IPS-18c (cell line): ENCODE measurements around the gene PDSS1.
A peak's percentile ranks its signal among the peaks of the same experiment; 100 is the strongest.
"Not testable (repeated sequence)": the region's sequence is repeated elsewhere in the genome, so short reads cannot be mapped to it uniquely, and the experiment has no call there.

Source experiments
- H3K4me3 ChIP-seq: 2 replicates; pipeline ENCODE4 v1.7.0; 2013; ENCODE audit warnings: low read depth, mild to moderate bottlenecking, low read length, moderate library complexity; ENCODE audit not compliant: insufficient read depth
- H3K9me3 ChIP-seq: one replicate; pipeline ENCODE4 v1.6.1; 2013; ENCODE audit warnings: mild to moderate bottlenecking, low read length, moderate library complexity; ENCODE audit not compliant: control insufficient read depth, insufficient read depth

PDSS1 gene

DNA sequence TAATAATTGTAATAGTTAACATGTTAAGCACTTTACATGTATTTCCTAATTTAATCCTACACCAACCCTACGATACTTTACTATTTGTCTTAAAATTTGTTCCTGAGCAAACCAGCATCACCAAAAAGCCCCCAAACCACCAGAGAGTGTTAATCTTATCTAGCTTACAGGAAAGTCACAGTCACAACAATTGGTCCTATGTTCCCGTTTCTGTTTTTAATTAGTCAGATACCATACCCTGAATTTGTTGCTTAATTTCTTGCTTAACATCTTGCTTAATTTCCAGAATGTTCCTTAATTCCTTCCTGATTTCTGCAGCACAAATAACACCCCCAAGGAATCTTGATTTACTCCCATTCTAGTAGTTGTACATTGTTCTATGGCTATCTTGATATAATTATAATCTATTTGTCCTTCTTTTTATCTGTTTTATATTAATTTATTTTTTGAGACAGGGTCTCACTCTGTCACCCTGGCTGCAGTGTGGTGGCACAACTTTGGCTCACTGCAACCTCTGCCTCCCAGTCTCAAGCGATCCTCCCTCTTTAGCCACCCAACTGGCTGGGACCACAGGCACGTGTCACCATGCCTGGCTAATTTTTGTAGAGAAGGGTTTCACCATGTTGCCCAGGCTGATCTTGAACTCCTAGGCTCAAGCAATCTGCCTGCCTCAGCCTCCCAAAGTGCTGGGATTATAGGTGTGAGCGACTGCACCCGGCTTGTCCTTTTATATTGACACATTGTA lies 6.6 kb upstream of the PDSS1 start:
- H3K4me3 ChIP-seq: no peak overlapping the region
- H3K9me3 ChIP-seq: no peaks in the 10 kb centered on the region

DNA sequence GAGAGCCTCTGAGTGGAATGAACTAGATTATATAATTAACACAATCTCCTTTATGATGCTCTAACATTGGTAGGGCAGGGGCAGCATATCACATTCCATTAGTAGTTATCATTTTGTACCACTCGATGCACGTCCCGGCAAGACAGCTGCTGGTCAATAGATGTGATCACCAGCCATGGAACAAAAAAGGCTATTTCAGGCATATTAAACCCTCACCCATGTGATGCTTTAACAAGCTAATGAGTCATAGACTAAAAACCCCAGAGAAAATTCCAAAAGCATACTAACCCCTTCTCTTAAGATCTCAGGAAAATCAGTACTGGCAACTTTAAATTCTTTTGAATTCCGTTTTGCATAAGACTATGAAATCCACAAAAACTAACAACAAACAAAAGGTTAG lies 3.0 kb upstream of the PDSS1 start:
- H3K4me3 ChIP-seq, H3K9me3 ChIP-seq: not testable (repeated sequence)

GRCh38 chr10:26696786-26697162 lies 727 bp upstream of the PDSS1 start:
- Histone ChIP-seq H3K4me3 (peak overlapping the region; percentile 93), H3K9me3 (no peaks in the 10 kb centered on the region)

GRCh38 chr10:26697922-26698608 lies 564 bp downstream of the PDSS1 start:
- Histone ChIP-seq H3K9me3 (no peaks in the 10 kb centered on the region), H3K4me3 (peak overlapping the region; percentile 93)

DNA sequence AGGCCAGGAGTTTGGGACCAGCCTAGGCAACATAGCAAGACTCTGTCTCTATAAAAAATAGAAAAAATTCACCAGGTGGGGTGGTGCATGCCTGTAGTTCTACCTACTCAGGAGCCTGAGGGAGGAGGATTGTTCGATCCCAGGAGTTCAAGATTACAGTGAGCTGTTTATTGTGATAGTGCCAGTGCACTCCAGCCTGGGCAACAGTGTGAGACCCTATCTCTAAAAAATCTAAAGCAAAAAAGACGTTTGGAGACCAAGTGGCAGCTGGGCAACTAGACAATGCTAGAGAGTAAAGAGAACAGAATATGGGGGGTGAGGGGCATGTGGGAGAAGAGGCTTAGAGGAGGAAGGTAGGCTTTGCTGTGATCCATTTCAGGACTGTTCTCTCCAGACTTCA lies 1.4 kb downstream of the PDSS1 start:
- H3K9me3 ChIP-seq: no peaks in the 10 kb centered on the region
- H3K4me3 ChIP-seq: peak overlapping the region; percentile 93

DNA sequence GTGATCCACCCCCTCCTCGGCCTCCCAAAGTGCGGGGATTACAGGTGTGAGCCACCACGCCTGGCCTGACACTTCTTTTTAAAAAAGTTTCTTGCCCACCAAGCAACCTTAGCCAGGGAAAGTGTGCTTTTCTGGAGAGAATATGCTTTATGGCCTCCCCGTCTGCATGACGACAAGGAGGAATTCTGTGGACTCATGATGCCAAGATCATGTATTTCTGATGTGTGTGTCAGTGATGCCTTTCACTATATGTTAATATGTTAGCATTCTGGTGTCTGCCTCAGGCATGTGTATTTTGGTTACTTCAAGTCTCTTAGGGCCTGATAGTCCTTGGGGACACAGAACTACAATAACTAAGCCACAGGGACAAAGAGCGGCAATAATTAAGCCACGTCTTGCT lies 2.1 kb downstream of the PDSS1 start:
- no peak overlapping the region for H3K4me3 ChIP-seq
- H3K9me3 ChIP-seq: no peaks in the 10 kb centered on the region

DNA sequence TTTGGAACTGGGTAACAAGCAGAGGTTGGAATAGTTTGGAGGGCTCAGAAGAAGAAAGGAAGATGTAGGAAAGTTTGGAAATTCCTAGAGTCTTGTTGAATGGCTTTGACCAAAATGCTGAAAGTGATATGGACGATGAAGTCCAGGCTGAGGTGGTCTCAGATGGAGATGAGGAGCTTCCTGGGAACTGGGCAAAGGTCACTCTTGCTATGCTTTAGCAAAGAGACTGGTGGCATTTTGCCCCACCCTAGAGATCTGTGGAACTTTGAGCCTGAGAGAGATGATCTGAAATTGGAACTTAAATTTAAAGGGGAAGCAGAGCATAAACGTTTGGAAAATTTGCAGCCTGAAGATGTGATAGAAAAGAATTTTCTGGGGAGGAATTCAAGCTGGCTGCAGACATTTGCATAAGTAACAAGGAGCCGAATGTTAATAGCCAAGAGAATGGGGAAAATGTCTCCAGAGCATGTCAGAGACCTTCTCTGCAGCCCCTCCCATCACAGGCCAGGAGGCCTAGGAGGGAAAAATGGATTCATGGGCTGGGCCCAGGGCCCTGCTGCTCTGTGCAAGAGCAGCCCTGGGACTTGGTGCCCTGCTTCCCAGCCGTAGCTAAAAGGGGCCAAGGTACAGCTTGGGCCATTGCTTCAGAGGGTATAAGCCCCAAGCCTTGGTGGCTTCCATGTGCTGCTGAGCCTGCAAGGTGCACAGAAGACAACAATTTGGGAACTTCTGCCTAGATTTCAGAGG lies 3.6 kb downstream of the PDSS1 start:
- H3K9me3 ChIP-seq: no peaks in the 10 kb centered on the region
- H3K4me3 ChIP-seq: no peak overlapping the region

- no peak overlapping the region for H3K4me3 ChIP-seq
- H3K9me3 ChIP-seq: no peaks in the 10 kb centered on the region
These were observed 5.6 kb downstream of the PDSS1 start for GRCh38 chr10:26703096-26703495.

- Histone ChIP-seq H3K4me3 (no peak overlapping the region), H3K9me3 (no peaks in the 10 kb centered on the region)
These were observed 6.5 kb downstream of the PDSS1 start for GRCh38 chr10:26703974-26704373.

DNA sequence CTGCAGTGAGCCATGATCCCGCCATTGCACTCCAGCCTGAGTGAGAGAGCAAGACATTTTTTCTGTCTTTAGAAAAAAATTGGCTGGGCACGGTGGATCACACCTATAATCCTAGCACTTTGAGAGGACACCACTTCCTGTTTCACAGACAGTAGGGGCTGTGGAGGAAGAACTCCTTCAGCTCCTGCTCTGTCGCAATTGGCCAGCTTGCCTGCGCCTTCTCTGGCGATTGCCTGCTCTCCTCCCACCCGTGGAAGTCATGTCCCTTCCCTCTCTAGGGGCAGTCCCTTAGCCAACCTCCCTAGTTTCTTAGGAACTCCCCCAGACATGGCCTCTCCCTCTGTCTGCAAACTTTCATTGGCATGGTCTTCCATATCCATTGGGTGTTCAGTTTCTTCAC lies 8.7 kb downstream of the PDSS1 start:
- H3K9me3 ChIP-seq: no peaks in the 10 kb centered on the region
- no peak overlapping the region for H3K4me3 ChIP-seq

GRCh38 chr10:26706936-26707335 lies 9.4 kb downstream of the PDSS1 start:
- no peak overlapping the region for H3K4me3 ChIP-seq
- H3K9me3 ChIP-seq: no peaks in the 10 kb centered on the region

DNA sequence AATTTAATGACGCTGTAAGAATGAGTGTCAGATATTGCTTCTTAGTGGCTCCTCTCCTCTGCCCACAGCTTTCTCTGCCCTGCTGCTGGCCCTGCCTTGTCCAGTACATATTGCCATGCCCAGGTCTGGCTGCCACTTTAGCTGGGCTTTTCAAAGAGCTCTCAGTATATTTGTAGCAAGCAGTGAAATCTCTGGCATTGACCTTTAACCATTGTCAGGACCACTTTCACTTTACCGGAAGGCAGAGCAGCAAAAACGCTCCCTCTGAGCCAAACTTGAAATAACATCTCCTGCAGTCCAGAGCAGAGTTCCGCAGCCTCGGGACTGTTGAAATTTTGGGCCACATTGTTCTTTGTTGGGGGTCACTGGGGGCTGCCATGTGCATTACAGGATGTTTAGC lies 13.8 kb downstream of the PDSS1 start:
- no peaks in the 10 kb centered on the region for H3K9me3 ChIP-seq
- H3K4me3 ChIP-seq: no peak overlapping the region

GRCh38 chr10:26714415-26715136 lies 17.1 kb downstream of the PDSS1 start:
- H3K4me3 ChIP-seq: no peak overlapping the region
- no peaks in the 10 kb centered on the region for H3K9me3 ChIP-seq

DNA sequence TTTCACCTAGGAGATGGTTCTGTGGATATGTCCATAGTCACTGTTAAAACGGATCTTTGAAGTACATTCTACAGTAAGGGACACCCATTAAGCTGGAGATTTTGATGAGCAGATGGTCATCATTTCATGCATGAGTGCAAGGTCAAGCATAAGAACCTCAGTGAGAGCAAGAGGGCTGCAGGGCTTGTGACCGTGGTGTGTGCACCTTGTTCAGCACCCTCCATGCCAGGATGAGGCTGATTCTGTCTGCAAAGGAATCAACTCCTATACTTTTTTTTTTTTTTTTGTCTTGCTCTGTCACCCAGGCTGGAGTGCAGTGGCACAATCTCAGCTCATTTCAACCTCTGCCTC lies 17.6 kb downstream of the PDSS1 start:
- H3K4me3 ChIP-seq: no peak overlapping the region
- H3K9me3 ChIP-seq: no peaks in the 10 kb centered on the region

DNA sequence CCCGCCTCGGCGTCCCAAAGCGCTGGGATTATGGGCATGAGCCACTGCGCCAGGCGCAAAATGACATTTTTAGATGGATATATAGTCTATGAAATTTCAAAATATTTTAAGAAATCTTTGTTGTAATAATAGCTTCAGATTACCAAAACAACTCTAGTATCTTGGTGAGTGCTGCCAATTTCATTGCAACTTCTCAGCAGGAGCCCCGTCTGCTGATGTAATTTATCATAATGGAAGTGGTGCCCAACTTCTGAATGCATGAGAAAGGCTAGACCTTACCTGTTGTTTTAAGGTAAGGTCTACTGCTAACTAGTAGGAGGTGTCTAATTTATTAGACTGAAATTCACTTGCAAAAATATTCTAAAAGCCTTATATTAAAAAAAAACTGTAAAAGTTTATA lies 20.0 kb downstream of the PDSS1 start:
- H3K9me3 ChIP-seq: no peaks in the 10 kb centered on the region
- H3K4me3 ChIP-seq: no peak overlapping the region

- Histone ChIP-seq H3K9me3 (no peaks in the 10 kb centered on the region), H3K4me3 (no peak overlapping the region)
These were observed 24.1 kb downstream of the PDSS1 start for GRCh38 chr10:26721561-26721960.

DNA sequence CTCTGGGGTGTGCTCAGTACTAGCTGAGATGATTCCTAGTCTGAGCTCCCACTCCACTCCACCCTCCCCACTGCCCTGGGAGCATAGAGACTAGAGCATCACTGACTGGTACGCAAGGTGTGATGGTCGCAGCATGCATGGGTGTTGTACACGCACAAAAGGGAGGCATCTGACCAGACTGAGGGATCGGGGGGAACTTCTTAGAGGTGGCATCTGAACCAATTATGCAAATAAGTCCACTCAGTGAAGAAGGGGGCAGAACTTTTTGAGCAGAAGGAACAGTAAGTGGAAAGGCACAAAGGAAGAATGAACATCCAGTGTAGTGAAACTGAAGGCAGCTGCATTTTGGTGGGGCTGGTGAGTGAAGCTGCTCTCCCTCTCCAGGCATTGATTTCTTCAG lies 25.5 kb downstream of the PDSS1 start:
- no peak overlapping the region for H3K4me3 ChIP-seq
- no peaks in the 10 kb centered on the region for H3K9me3 ChIP-seq
